B cell (primary cell): Measurements from ENCODE around the gene CTNNBL1.

ENCODE experiments used
- CTCF ChIP-seq: fragments of 200-600 bp; IDR thresholded peaks from one replicate; pipeline ENCODE4 v1.8.0; 2022; ENCODE audit warnings: antibody characterized with exemption, mild to moderate bottlenecking
- EZH2 ChIP-seq: IDR thresholded peaks from 2 replicates; pipeline ENCODE4 v1.6.1; 2012; ENCODE audit warnings: borderline replicate concordance, low read depth, mild to moderate bottlenecking, moderate library complexity, low read length; ENCODE audit not compliant: insufficient read depth, poor library complexity, severe bottlenecking

- TF ChIP-seq CTCF (no peak), EZH2 (no peak)
Measured at GRCh38 chr20:37913567-37914366, 219.9 kb downstream of the CTNNBL1 start.
